Thyroid gland (tissue), 4 donors: ENCODE data around the gene SORT1. TPM values are rescaled to one million over a fixed set of nuclear protein-coding genes. Genes with fewer than 3 reads are reported as not detected.

Source experiments
- DNase-seq, 2 donors: peaks; one replicate each; pipeline ENCODE4 v3.0.0-alpha.2; 2019
- H3K27ac ChIP-seq, 3 donors: fragments of 200-600 bp; sonication (generic); 1 replicate in 2 of 3; 2 replicates in 1 of 3; pipeline ENCODE4 v1.5.1; 2016 to 2019; ENCODE audit warnings: mild to moderate bottlenecking in 1 of 3, moderate library complexity in 1 of 3
- H3K27me3 ChIP-seq: fragments of 200-600 bp; sonication (generic); one replicate; pipeline ENCODE4 v1.5.1; 2019
- H3K36me3 ChIP-seq, 2 donors: fragments of 200-600 bp; sonication (generic); one replicate each; pipeline ENCODE4 v1.5.1; 2016 to 2019
- H3K4me1 ChIP-seq, 2 donors: fragments of 200-600 bp; sonication (generic); one replicate each; pipeline ENCODE4 v1.5.1; 2017 to 2019
- H3K4me3 ChIP-seq, 3 donors: fragments of 200-600 bp; sonication (generic); replicated peaks in 1 of 3; 1 replicate in 2 of 3; 2 replicates in 1 of 3; pipeline ENCODE4 v1.5.1; 2016; ENCODE audit warnings: mild to moderate bottlenecking in 1 of 3
- H3K9me3 ChIP-seq: fragments of 200-600 bp; sonication (generic); one replicate; pipeline ENCODE4 v1.5.1; 2017
- CTCF ChIP-seq, 6 experiments: fragments of 200-600 bp in 3 of 6; fragments of 450-650 bp in 3 of 6; sonication (generic) in 3 of 6; IDR thresholded peaks; one replicate each; pipeline ENCODE4 v1.5.1; 2016 to 2019; ENCODE audit warnings: antibody characterized with exemption in 6 of 6, mild to moderate bottlenecking in 2 of 6, inconsistent platforms in 1 of 6, moderate library complexity in 1 of 6
- POLR2A ChIP-seq, 2 donors: fragments of 450-650 bp; IDR thresholded peaks; one replicate each; pipeline ENCODE4 v1.6.1; 2017; ENCODE audit warnings: antibody characterized with exemption in 2 of 2, mild to moderate bottlenecking in 2 of 2, moderate library complexity in 1 of 2
- WGBS, 2 donors: methylation state at CpG; one replicate each; pipeline ENCODE4 v1.1.5; 2017; 5-methylcytosine and 5-hydroxymethylcytosine counted together
- intact Hi-C: fragments of 100-400 bp; cut with DNase I; formaldehyde crosslinking; loops from one replicate; pipeline ENCODE4 v1.15.1; 2023
- total RNA-seq, 4 donors: library from RNA; depleted of rRNA; stranded (reverse); fragments of >200 nt; gene quantifications; one replicate each; pipeline ENCODE4 v1.2.3, GENCODE V29; 2016

SORT1 gene
- total RNA-seq, 4 donors from 2014 or later: 65.7 to 152 (median 137) TPM

GRCh38 chr1:109391157-109391556 is 6.6 kb downstream of the SORT1 start:
- no peaks in the 10 kb centered on the region for H3K27me3 ChIP-seq
- 6 to 12% methylated on average over 3 of the region's 3 CpGs for WGBS, 2 donors
- TF ChIP-seq POLR2A (IDR thresholded peaks at IDR 0.05) (no peak), CTCF (IDR thresholded peaks at IDR 0.05) (no peak)
- no peak for DNase-seq
- H3K36me3 ChIP-seq: no peaks in the 10 kb centered on the region
- intact Hi-C loops: no loop called here
- no peaks in the 10 kb centered on the region for H3K9me3 ChIP-seq
- H3K4me1 ChIP-seq: peaks cover 67 to 80% of the 10 kb centered on the region in 2 donors
- peak overlapping the region in 1 of 3 donors; percentile 8 for H3K4me3 ChIP-seq
- H3K27ac ChIP-seq: peak overlapping the region; percentile 88 to 96 (median 94)

- peaks cover 78 to 87% of the 10 kb centered on the region in 2 donors for H3K4me1 ChIP-seq
- H3K36me3 ChIP-seq: no peaks in the 10 kb centered on the region
- 66% methylated on average over 5 of the region's 5 CpGs for WGBS, 2 donors
- TF ChIP-seq CTCF (IDR thresholded peaks at IDR 0.05): no peak
- TF ChIP-seq POLR2A (IDR thresholded peaks at IDR 0.05): no peak
- intact Hi-C loops: no loop called here
- DNase-seq: no peak
- H3K4me3 ChIP-seq: no peak overlapping the region
- H3K27me3 ChIP-seq: no peaks in the 10 kb centered on the region
- no peaks in the 10 kb centered on the region for H3K9me3 ChIP-seq
- peak overlapping the region; percentile 88 to 96 (median 94) for H3K27ac ChIP-seq
These were observed 7.9 kb downstream of the SORT1 start for GRCh38 chr1:109389638-109390341.

GRCh38 chr1:109388884-109389637 is 8.7 kb downstream of the SORT1 start:
- no peaks in the 10 kb centered on the region for H3K36me3 ChIP-seq
- no peaks in the 10 kb centered on the region for H3K9me3 ChIP-seq
- no peak overlapping the region for H3K4me3 ChIP-seq

GRCh38 chr1:109388208-109388711 is 9.5 kb downstream of the SORT1 start:
- 95 to 97% methylated on average over 5 of the region's 5 CpGs for WGBS, 2 donors
- no peaks in the 10 kb centered on the region for H3K36me3 ChIP-seq
- peak overlapping the region; percentile 88 to 96 (median 94) for H3K27ac ChIP-seq
- H3K4me1 ChIP-seq: peaks cover 71 to 89% of the 10 kb centered on the region in 2 donors
- intact Hi-C loops: no loop called here
- no peaks in the 10 kb centered on the region for H3K9me3 ChIP-seq
- H3K27me3 ChIP-seq: no peaks in the 10 kb centered on the region
- TF ChIP-seq CTCF (IDR thresholded peaks at IDR 0.05): no peak
- TF ChIP-seq POLR2A (IDR thresholded peaks at IDR 0.05): no peak
- no peak for DNase-seq
- H3K4me3 ChIP-seq: no peak overlapping the region

More at GRCh38 chr1:109388884-109389637, 8.7 kb downstream of the SORT1 start:
- 64 to 71% methylated on average over 7 of the region's 7 CpGs for WGBS, 2 donors
- peak overlapping the region; percentile 88 to 96 (median 94) for H3K27ac ChIP-seq
- H3K4me1 ChIP-seq: peaks cover 75 to 89% of the 10 kb centered on the region in 2 donors
- H3K27me3 ChIP-seq: no peaks in the 10 kb centered on the region
- no peak for TF ChIP-seq CTCF (IDR thresholded peaks at IDR 0.05)
- TF ChIP-seq POLR2A (IDR thresholded peaks at IDR 0.05): no peak
- no peak for DNase-seq
- intact Hi-C loops: no loop called here
